Neural crest cell (in vitro differentiated cells): ENCODE results near the gene DCT. TPM values are rescaled to one million over a fixed set of nuclear protein-coding genes. Genes with fewer than 3 reads are reported as not detected.
"Not testable (repeated sequence)": the region's sequence is repeated elsewhere in the genome, so short reads cannot be mapped to it uniquely, and the experiment has no call there.

Source experiments
- DNase-seq: peaks from one replicate; pipeline ENCODE4 v3.0.0; 2021; ENCODE audit warnings: low read depth, mixed read lengths, low spot score
- H3K27ac Mint-ChIP-seq: one replicate; pipeline ENCODE4 v1.8.0; 2021; ENCODE audit warnings: mild to moderate bottlenecking, mixed read lengths; ENCODE audit not compliant: unreplicated experiment
- H3K27me3 Mint-ChIP-seq: 2 replicates; pipeline ENCODE4 v1.8.0; 2021; ENCODE audit warnings: low read depth, mild to moderate bottlenecking, mixed read lengths
- H3K36me3 Mint-ChIP-seq: 2 replicates; pipeline ENCODE4 v1.8.0; 2021; ENCODE audit warnings: low read depth, mild to moderate bottlenecking, mixed read lengths
- H3K4me1 Mint-ChIP-seq: 2 replicates; pipeline ENCODE4 v1.8.0; 2021; ENCODE audit warnings: mixed read lengths
- H3K4me3 Mint-ChIP-seq: one replicate; pipeline ENCODE4 v1.8.0; 2021; ENCODE audit warnings: mild to moderate bottlenecking, mixed read lengths
- H3K9me3 Mint-ChIP-seq: 2 replicates; pipeline ENCODE4 v1.8.0; 2021; ENCODE audit warnings: mixed read lengths
- total RNA-seq: library from RNA; stranded (reverse); gene quantifications from 2 replicates; pipeline ENCODE4 v1.2.1, GENCODE V29; 2021
- TF ChIP-seq, protein P1 (sequence below): fragments of 200-600 bp; sonication (generic); conservative IDR thresholded peaks from 2 replicates; pipeline ENCODE4 v1.5.0; 2021; ENCODE audit warnings: antibody characterized with exemption, mild to moderate bottlenecking

DCT gene
- total RNA-seq, 1 donor from 2014 or later, result 0.12 TPM

GRCh38 chr13:94515911-94516310 is 36.4 kb upstream of the DCT start:
- H3K27me3 Mint-ChIP-seq, result no peaks in the 10 kb centered on the region
- H3K9me3 Mint-ChIP-seq, result peaks cover 13% of the 10 kb centered on the region
- H3K4me3 Mint-ChIP-seq, result no peak overlapping the region
- peaks cover 15% of the 10 kb centered on the region for H3K4me1 Mint-ChIP-seq
- H3K27ac Mint-ChIP-seq, result no peak overlapping the region
- TF ChIP-seq, protein P1, sequence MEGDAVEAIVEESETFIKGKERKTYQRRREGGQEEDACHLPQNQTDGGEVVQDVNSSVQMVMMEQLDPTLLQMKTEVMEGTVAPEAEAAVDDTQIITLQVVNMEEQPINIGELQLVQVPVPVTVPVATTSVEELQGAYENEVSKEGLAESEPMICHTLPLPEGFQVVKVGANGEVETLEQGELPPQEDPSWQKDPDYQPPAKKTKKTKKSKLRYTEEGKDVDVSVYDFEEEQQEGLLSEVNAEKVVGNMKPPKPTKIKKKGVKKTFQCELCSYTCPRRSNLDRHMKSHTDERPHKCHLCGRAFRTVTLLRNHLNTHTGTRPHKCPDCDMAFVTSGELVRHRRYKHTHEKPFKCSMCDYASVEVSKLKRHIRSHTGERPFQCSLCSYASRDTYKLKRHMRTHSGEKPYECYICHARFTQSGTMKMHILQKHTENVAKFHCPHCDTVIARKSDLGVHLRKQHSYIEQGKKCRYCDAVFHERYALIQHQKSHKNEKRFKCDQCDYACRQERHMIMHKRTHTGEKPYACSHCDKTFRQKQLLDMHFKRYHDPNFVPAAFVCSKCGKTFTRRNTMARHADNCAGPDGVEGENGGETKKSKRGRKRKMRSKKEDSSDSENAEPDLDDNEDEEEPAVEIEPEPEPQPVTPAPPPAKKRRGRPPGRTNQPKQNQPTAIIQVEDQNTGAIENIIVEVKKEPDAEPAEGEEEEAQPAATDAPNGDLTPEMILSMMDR, result no peak
- DNase-seq, result no peak
- no peaks in the 10 kb centered on the region for H3K36me3 Mint-ChIP-seq

GRCh38 chr13:94515374-94515773 is 35.9 kb upstream of the DCT start:
- H3K27ac Mint-ChIP-seq, result peak overlapping the region; percentile 45
- peaks cover 13% of the 10 kb centered on the region for H3K9me3 Mint-ChIP-seq
- H3K4me3 Mint-ChIP-seq, result no peak overlapping the region
- H3K27me3 Mint-ChIP-seq, result no peaks in the 10 kb centered on the region
- no peaks in the 10 kb centered on the region for H3K36me3 Mint-ChIP-seq
- TF ChIP-seq, protein P1, result no peak
- no peak for DNase-seq
- H3K4me1 Mint-ChIP-seq, result peaks cover 14% of the 10 kb centered on the region

DNA sequence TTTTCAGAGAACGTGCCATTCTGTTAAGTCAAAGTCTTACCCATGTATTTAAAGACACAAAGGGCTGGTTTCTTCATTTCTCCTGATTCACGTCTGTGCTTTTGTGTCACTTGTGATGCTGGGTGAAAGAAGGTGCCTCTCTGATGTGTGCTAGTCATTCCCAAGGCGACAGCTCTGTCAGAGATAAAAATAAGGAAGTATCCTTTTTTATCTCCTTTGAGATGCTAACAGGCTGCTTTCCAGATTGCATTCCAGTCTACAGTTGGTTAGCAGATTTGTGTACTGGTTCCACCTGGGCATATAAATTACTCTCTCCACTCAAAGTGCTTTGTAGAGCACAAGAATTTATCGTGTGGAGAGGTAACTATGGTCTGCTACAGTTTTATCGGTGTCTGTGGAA is 33.5 kb upstream of the DCT start:
- Mint-ChIP-seq H3K36me3 (no peaks in the 10 kb centered on the region), H3K9me3 (peaks cover 8% of the 10 kb centered on the region), H3K4me1 (peaks cover 8% of the 10 kb centered on the region), H3K27ac (no peak overlapping the region), H3K4me3 (no peak overlapping the region), H3K27me3 (no peaks in the 10 kb centered on the region)
- TF ChIP-seq, protein P1, result no peak
- no peak for DNase-seq

- no peaks in the 10 kb centered on the region for H3K36me3 Mint-ChIP-seq
- H3K27ac Mint-ChIP-seq, result no peak overlapping the region
- DNase-seq, result no peak
- no peak overlapping the region for H3K4me3 Mint-ChIP-seq
- peaks cover 3% of the 10 kb centered on the region for H3K4me1 Mint-ChIP-seq
- TF ChIP-seq, protein P1, result no peak
- H3K9me3 Mint-ChIP-seq, result peaks cover 3% of the 10 kb centered on the region
- no peaks in the 10 kb centered on the region for H3K27me3 Mint-ChIP-seq
These were observed 26.2 kb upstream of the DCT start for GRCh38 chr13:94505730-94506129.

- H3K9me3 Mint-ChIP-seq, result peaks cover 3% of the 10 kb centered on the region
- peaks cover 3% of the 10 kb centered on the region for H3K4me1 Mint-ChIP-seq
- H3K4me3 Mint-ChIP-seq, result no peak overlapping the region
- no peaks in the 10 kb centered on the region for H3K36me3 Mint-ChIP-seq
- no peaks in the 10 kb centered on the region for H3K27me3 Mint-ChIP-seq
- no peak for DNase-seq
- H3K27ac Mint-ChIP-seq, result no peak overlapping the region
- TF ChIP-seq, protein P1, result no peak
These were observed 24.4 kb upstream of the DCT start for GRCh38 chr13:94503851-94504250.

DNA sequence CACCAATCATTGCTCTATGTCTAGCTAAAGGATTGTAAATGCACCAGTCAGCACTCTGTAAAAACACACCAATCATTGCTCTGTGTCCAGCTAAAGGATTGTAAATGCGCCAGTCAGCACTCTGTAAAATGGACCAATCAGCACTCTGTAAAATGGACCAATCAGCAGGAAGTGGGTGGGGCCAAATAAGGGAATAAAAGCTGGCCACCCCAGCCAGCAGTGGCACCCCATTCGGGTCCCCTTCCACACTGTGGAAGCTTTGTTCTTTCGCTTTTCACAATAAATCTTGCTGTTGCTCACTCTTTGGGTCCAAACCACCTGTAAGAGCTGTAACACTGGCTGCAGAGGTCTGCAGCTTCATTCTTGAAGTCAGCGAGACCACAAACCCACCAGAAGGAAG is 19.3 kb upstream of the DCT start:
- not testable (repeated sequence) for H3K4me1 Mint-ChIP-seq, H3K36me3 Mint-ChIP-seq, H3K9me3 Mint-ChIP-seq, DNase-seq, H3K27ac Mint-ChIP-seq, H3K27me3 Mint-ChIP-seq, H3K4me3 Mint-ChIP-seq
